HG02981 (cell line): ENCODE measurements around the gene CELF1.

Source experiments
- ATAC-seq: cut with Tn5 transposase; IDR thresholded peaks from one replicate; pipeline ENCODE4 v1.9.1; 2021; ENCODE audit warnings: mild to moderate bottlenecking, moderate library complexity; ENCODE audit not compliant: unreplicated experiment

Gene CELF1

DNA sequence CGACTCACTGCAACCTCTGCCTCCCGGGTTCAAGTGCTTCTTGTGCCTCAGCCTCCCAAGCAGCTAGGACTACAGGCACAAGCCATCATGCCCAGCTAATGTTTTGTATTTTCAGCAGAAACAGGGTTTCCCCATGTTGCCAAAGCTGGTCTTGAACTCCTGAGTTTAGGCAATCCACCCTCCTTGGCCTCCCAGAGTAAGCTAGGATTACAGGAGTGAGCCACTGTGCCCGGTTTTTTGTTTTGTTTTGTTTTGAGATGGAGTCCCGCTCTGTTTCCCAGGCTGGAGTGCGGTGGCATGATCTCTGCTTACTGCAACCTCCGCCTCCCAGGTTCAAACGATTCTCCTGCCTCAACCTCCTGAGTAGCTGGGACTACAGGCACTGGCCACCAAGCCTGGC, 41.0 kb downstream of the CELF1 start:
- no peak for ATAC-seq

GRCh38 chr11:47510209-47510608, 42.7 kb downstream of the CELF1 start:
- ATAC-seq, result no peak

DNA sequence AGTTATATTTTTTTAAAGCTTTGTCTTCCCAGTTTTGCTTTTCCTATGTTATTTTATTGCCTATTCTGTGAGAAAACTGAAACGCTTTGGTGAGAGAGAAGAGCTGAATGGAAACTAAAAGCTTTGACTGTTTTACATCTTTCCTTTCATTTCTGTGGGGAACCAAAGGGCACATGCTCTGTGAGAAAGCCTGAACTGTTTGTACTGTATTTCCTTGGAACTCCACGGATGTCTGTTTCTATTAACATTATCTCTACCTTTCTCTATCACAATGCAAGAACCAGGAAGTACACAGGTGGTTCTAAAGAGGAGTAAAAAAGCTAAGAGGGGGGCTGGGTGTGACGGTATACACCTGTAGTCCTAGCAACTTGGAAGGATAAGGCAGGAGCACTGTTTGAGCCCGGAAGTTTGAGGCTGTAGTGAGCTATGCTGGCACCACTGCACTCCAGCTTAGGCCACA, 43.8 kb downstream of the CELF1 start:
- ATAC-seq, result no peak

GRCh38 chr11:47508240-47508957, 44.5 kb downstream of the CELF1 start:
- ATAC-seq, result no peak

DNA sequence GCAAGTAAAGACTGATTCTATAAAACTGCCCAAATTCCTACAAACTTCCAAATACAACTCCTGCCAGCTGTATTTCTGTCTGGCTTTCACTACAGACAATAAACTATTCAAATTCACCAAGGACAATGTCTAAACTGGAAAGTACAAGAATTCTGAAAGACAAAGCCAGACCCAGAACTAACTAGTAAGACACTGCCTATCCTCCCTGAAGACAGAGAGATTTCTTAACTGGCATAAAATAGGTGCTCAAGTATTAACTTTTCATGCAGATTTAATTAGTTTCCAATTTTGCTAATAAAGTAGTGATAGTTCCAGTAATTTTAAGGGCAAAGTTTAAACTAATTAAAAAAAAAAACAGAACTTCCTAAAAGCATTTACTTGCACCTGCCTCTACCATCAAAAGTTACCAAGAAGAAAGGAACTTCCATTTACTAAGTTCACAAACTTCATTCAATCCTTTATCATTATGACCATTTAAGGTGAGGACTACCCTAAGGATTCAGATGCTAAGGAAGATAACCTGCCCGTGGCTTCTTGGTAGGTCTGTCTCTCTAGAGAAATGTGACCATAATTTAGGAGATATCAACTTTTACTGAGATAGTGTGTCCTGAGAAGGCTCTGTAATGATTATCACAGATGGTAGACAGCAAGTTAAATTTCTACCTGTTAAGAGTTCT, 45.2 kb downstream of the CELF1 start:
- no peak for ATAC-seq

GRCh38 chr11:47506795-47507562, 46.0 kb downstream of the CELF1 start:
- ATAC-seq, result no peak

GRCh38 chr11:47506373-47506772, 46.6 kb downstream of the CELF1 start:
- no peak for ATAC-seq

GRCh38 chr11:47504910-47505309, 48.0 kb downstream of the CELF1 start:
- no peak for ATAC-seq

- ATAC-seq, result no peak
Observed at GRCh38 chr11:47503227-47503626, 49.7 kb downstream of the CELF1 start.

GRCh38 chr11:47502767-47503166, 50.2 kb downstream of the CELF1 start:
- no peak for ATAC-seq

DNA sequence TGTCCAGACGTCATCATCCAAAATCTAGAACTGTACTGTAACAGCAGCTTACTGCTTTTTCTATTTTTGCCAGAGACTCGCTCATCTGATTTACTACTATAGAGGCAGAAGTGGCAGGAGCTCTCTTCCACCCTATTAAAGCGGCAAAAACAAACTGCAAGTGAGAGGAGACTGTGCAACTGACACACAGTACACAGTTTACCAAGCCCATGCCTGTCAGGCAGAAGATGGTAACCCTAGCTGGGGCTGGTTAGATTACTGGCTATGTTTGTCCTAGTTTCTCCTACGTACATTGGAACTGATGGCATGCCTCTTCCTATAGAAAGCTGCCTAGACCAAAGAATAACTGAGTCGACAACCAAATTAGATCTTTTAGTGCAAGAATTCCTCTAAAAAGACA, 51.8 kb downstream of the CELF1 start:
- ATAC-seq, result no peak

DNA sequence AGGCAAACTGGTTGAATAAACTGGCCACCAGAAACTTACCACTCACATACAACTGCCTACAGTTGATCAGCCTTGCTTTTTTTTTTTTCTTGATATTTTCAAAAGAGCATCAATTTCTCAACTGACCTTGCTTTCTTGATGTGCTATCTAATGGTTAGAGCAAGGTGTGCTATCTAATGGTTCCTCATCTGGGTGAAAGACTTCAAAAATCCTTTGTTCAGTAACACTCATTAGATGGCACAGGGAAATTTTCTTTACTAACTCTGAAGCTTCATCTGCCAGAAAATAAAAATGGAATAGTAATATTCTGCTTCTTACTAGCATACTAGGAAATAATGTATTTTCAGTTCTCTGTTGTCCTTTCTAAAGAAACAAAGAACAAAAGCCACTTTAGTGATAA, 52.8 kb downstream of the CELF1 start:
- no peak for ATAC-seq

- no peak for ATAC-seq
Observed at GRCh38 chr11:47499614-47500013, 53.3 kb downstream of the CELF1 start.

GRCh38 chr11:47499161-47499560, 53.8 kb downstream of the CELF1 start:
- no peak for ATAC-seq

DNA sequence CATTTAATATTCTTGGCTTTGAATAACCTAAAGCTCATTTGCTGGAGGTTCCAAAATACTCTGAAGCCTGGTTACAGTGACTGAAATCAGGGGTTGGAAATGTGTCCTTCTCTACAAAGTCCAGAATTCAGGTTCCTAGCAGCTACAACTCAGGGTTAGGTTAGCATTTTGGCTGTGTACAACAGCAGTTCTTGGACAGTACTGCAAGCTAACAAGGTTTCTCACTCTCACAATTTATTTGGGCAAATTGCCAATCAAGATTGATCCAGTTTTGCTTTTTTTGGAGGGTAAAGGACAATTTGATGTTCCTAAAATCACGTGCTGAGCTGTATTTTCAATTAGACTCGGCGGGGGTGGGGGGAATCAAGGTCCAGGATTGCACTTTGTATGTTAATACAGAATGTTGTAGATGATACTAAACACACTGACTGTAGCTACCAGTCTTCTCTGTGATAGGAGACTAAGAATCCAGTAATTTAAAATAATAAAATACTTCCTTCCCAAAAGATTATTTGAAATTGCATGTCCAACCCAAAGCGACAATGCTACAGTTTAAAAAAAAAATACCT, 54.3 kb downstream of the CELF1 start:
- ATAC-seq, result no peak

DNA sequence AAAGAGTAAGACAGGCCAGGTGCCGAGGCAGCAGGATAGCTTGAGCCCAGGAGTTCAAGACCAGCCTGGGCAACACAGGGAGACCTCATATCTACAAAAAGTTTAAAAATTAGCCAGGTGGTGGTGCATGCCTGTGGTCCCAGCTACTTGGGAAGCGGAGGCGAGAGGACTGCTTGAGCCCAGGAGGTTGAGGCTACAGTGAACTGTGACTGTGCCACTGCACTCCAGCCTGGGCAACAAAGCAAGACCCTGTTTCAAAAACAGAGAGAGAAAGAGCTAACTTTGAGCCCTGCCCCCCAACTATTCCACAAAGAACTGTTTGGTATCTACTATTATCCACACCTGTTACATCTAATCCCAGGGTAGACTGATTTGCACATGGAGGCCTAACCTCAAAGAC, 54.8 kb downstream of the CELF1 start:
- no peak for ATAC-seq

GRCh38 chr11:47496808-47497207, 56.1 kb downstream of the CELF1 start:
- no peak for ATAC-seq

DNA sequence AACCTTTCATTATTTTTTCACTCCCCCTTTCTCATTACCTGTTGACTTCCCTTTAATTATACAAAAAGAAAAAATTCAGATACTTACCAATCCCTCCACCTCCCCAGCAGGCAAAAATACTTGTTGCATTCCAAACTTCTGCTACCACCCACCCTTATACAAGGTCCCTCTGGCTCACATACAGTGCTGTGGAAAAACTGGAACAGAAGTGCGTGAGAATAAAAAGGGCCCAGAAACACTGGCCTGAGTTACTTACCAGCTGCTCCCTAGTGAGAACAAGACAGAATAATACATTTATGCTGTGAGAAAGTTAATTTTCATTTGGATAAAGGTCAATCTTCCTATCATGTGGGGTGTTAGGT, 57.1 kb downstream of the CELF1 start:
- ATAC-seq, result no peak

DNA sequence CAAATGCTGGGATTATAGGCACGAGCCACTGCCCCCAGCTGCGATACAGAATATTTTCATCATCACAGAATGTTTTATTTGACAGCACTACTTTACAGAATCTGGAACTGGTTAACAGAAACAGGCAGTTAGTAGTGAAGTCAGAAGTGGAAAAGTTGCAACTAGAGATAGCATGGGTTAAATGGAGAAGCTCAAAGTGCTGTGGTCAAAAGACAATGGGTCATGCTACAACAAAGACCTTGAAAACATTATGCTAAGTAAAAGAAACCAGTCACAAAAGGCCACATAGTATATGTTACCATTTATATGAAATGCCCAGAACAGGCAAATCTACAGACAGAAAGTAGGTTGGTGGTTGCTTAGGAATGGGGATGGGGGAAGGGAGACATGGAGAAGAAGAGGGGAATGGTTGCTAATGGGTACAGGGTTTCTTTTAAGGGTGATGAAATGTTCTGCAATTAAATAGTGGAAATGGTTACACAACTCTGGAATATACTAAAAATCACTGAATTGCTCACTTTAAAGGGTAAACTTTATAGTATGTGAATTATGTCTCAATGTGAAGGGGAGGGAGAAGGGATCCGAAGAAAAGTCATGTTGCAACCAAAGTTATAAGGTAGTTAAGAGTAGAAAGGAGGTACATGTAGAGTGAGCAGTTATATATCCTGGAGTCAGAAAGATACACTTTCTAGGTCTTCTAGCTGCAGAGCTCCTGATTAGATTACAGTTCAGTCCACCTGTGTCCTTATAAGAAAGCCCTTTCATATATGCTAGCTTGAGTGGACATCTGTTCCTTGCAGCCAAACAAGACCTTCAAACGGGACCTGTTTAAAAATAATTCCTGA, 57.7 kb downstream of the CELF1 start:
- no peak for ATAC-seq

GRCh38 chr11:47489395-47489755, 63.6 kb downstream of the CELF1 start:
- ATAC-seq, result no peak
